CD4-positive, alpha-beta T cell (primary cell): Measurements from ENCODE around the gene SGPP1. TPM values are rescaled to one million over a fixed set of nuclear protein-coding genes. Genes with fewer than 3 reads are reported as not detected.

Experiments
- ATAC-seq: fragments of 200-7000 bp; cut with Tn5 transposase; one replicate; pipeline ENCODE4 v1.10.0; 2022; ENCODE audit warnings: mild to moderate bottlenecking; ENCODE audit not compliant: poor library complexity
- CTCF ChIA-PET: fragments of 350-600 bp; sonication (Branson Sonifier 250); formaldehyde crosslinking; loops from one replicate; lab custom pipeline; 2021; ENCODE audit warnings: antibody characterized with exemption, inconsistent platforms; lab: Charles Lee
- POLR2A ChIA-PET: fragments of 350-600 bp; sonication (Branson Sonifier 250); formaldehyde crosslinking; loops from one replicate; lab custom pipeline; 2021; ENCODE audit warnings: antibody characterized with exemption, inconsistent platforms; lab: Charles Lee
- DNase-seq, 14 experiments: peaks; one replicate each; pipeline ENCODE4 v3.0.0-alpha.2; 2013 to 2020; ENCODE audit warnings: mixed read lengths in 2 of 14
- H3K27ac ChIP-seq, 2 donors: one replicate each; pipeline versions ENCODE4 v1.5.1 to v1.7.0; 2013; ENCODE audit warnings: low read length in 2 of 2, low read depth in 1 of 2, mild to moderate bottlenecking in 1 of 2
- H3K27me3 ChIP-seq, 2 experiments: 1 replicate in 1 of 2; 2 replicates in 1 of 2; pipeline versions ENCODE4 v1.6.1 to v1.7.0; 2013; ENCODE audit warnings: low read length in 2 of 2, control low read depth in 1 of 2, mild to moderate bottlenecking in 1 of 2, moderate library complexity in 1 of 2; ENCODE audit not compliant: insufficient read depth in 2 of 2, control insufficient read depth in 1 of 2
- H3K36me3 ChIP-seq: one replicate; pipeline ENCODE4 v1.6.1; 2013; ENCODE audit warnings: low read length, control low read depth; ENCODE audit not compliant: insufficient read depth
- H3K4me1 ChIP-seq: one replicate; pipeline ENCODE4 v1.6.1; 2013; ENCODE audit warnings: low read length, control low read depth; ENCODE audit not compliant: insufficient read depth
- H3K4me3 ChIP-seq: one replicate; pipeline ENCODE4 v1.5.1; 2013; ENCODE audit warnings: mild to moderate bottlenecking, low read length, moderate library complexity
- H3K9me3 ChIP-seq, 2 experiments: 1 replicate in 1 of 2; 2 replicates in 1 of 2; pipeline versions ENCODE4 v1.6.1 to v1.7.0; 2013; ENCODE audit warnings: low read length in 2 of 2, mild to moderate bottlenecking in 2 of 2, control low read depth in 1 of 2, moderate library complexity in 1 of 2; ENCODE audit not compliant: control insufficient read depth in 1 of 2, insufficient read depth in 1 of 2
- H3K27ac Mint-ChIP-seq: one replicate; pipeline ENCODE4 v1.8.0; 2020; ENCODE audit warnings: mixed read lengths
- H3K27me3 Mint-ChIP-seq: one replicate; pipeline ENCODE4 v1.8.0; 2021; ENCODE audit warnings: mixed read lengths
- H3K36me3 Mint-ChIP-seq: one replicate; pipeline ENCODE4 v1.8.0; 2021; ENCODE audit warnings: low read depth, mixed read lengths
- H3K4me1 Mint-ChIP-seq: one replicate; pipeline ENCODE4 v1.8.0; 2021; ENCODE audit warnings: low read depth, mixed read lengths
- H3K4me3 Mint-ChIP-seq: one replicate; pipeline ENCODE4 v1.8.0; 2020; ENCODE audit warnings: mild to moderate bottlenecking, mixed read lengths
- H3K9me3 Mint-ChIP-seq: one replicate; pipeline ENCODE4 v1.8.0; 2020; ENCODE audit warnings: mixed read lengths
- intact Hi-C, 2 experiments: fragments of 100-400 bp; cut with DNase I in 1 of 2; cut with micrococcal nuclease in 1 of 2; formaldehyde crosslinking; loops; one replicate each; pipeline versions ENCODE4 v1.15.1 to v1.9.0; 2023 to 2025; cut with DNase I, micrococcal nuclease
- total RNA-seq, 174 experiments: library from RNA in 2 of 174; stranded (reverse) in 2 of 174; gene quantifications; one replicate each; pipeline ENCODE4 v1.2.3 and lab custom pipeline; 2021 to 2026
- TF ChIP-seq, protein P1 (sequence below): fragments of 200-600 bp; IDR thresholded peaks from one replicate; pipeline ENCODE4 v1.8.0; 2022; ENCODE audit warnings: antibody characterized with exemption, mild to moderate bottlenecking

The SGPP1 gene
- total RNA-seq, 2 experiments from 2014 or later, result 16.6 to 16.8 TPM

DNA sequence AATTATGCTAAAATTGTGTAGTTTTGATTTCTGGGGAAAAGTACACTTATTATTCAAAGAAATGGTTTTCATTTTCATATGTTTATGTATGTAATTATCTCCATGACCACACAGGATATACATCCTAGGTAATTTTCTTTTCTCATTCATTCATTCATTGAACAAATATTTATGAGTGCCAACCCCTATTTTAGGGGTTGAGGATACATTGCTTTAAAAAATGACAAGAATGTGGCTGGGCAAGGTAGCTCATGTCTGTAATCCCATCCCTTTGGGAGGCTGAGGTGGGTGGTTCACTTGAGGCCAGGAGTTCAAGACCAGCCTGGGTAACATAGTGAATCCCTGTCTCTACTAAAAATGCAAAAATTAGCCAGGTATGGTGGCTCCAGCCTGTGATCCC, 40.9 kb downstream of the SGPP1 start:
- ChIA-PET CTCF (no interaction called here), POLR2A (interaction anchor here (1.2 kb wide), 1 partner anchor 37 kb away, joined by 4 read pairs; no protein-coding TSS in a partner anchor)
- DNase-seq, result no peak
- peaks cover 6% of the 10 kb centered on the region for H3K4me1 Mint-ChIP-seq
- no peak overlapping the region for H3K4me3 Mint-ChIP-seq
- no peak for ATAC-seq
- H3K9me3 Mint-ChIP-seq, result no peaks in the 10 kb centered on the region
- no peak overlapping the region for H3K27ac Mint-ChIP-seq
- H3K36me3 ChIP-seq, result peaks cover 11% of the 10 kb centered on the region
- peaks cover 38% of the 10 kb centered on the region for H3K36me3 Mint-ChIP-seq
- no peaks in the 10 kb centered on the region for H3K27me3 ChIP-seq
- H3K4me3 ChIP-seq, result no peak overlapping the region
- no peaks in the 10 kb centered on the region for H3K27me3 Mint-ChIP-seq
- no peak overlapping the region for H3K27ac ChIP-seq
- TF ChIP-seq, protein P1, sequence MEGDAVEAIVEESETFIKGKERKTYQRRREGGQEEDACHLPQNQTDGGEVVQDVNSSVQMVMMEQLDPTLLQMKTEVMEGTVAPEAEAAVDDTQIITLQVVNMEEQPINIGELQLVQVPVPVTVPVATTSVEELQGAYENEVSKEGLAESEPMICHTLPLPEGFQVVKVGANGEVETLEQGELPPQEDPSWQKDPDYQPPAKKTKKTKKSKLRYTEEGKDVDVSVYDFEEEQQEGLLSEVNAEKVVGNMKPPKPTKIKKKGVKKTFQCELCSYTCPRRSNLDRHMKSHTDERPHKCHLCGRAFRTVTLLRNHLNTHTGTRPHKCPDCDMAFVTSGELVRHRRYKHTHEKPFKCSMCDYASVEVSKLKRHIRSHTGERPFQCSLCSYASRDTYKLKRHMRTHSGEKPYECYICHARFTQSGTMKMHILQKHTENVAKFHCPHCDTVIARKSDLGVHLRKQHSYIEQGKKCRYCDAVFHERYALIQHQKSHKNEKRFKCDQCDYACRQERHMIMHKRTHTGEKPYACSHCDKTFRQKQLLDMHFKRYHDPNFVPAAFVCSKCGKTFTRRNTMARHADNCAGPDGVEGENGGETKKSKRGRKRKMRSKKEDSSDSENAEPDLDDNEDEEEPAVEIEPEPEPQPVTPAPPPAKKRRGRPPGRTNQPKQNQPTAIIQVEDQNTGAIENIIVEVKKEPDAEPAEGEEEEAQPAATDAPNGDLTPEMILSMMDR, result no peak
- no peaks in the 10 kb centered on the region for H3K4me1 ChIP-seq
- intact Hi-C loops, result loop anchor here in 1 of 2 experiments (5.0 kb wide), 1 partner anchor 35 kb away; no protein-coding TSS in a partner anchor
- H3K9me3 ChIP-seq, result no peaks in the 10 kb centered on the region

DNA sequence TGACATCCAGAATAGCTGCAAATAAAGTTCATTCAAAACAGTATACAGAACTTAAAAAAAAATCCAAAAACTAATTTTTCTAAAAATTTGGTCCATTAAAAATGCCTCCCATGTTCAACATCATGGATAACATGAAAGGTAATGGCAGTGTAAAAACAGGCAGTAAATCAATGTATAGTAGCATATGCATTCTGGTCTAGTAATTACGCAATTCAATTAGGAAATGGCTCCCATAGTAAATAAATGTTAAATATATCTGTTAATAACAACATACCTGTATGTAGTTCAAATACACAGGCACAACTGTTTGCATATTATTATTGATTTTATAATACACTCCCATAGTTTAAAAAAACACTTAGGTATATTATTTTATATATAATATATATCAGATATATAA, 42.5 kb downstream of the SGPP1 start:
- peaks cover 6% of the 10 kb centered on the region for H3K4me1 Mint-ChIP-seq
- no peak for ATAC-seq

DNA sequence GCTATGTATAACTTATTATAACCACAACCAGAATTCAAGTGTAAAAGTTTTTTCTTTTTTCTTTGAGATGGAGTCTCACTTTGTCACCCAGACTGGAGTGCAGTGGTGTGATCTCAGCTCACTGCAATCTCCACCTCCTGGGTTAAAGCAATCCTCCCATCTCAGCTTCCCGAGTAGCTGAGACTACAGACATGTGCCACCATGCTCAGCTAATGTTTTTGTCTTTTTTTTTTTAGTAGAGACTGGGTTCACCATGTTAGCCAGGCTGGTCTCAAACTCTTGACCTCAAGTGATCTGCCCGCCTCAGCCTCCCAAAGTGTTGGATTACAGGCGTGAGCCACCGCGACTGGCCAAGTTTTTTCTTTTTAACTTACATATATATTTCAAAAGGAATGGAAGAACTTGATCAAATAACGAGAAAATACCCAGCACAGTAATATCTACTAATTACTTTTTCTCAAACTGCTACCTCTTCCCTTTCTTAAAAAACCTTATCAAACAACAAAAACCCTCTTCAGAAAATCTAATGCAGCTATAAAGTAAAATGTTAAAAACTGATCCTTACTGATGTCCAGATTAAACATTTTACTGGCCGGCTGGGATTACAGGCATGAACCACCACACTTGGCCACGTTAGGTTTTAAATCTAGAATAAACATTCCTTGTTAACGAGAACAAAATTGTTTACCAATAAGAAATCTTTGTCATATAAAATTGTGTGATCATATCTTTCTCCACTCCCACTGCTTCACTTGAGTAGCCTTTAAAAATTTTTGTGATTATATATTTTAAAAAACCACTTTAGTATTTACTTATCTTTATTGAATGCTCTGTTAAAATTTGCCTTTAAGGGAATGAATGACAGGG, 44.9 kb downstream of the SGPP1 start:
- POLR2A ChIA-PET, result interaction anchor here (0.8 kb wide), 1 partner anchor 45 kb away, joined by 3 read pairs; the partner anchor contains the start of gene SGPP1
- H3K4me1 ChIP-seq, result no peaks in the 10 kb centered on the region
- no peaks in the 10 kb centered on the region for H3K27me3 Mint-ChIP-seq
- H3K4me3 Mint-ChIP-seq, result no peak overlapping the region
- DNase-seq, result no peak
- ATAC-seq, result no peak
- H3K9me3 Mint-ChIP-seq, result no peaks in the 10 kb centered on the region
- intact Hi-C loops, result no loop called here
- peaks cover 38% of the 10 kb centered on the region for H3K36me3 Mint-ChIP-seq
- CTCF ChIA-PET, result no interaction called here
- H3K4me3 ChIP-seq, result no peak overlapping the region
- no peaks in the 10 kb centered on the region for H3K9me3 ChIP-seq
- no peaks in the 10 kb centered on the region for H3K27me3 ChIP-seq
- no peak overlapping the region for H3K27ac Mint-ChIP-seq
- TF ChIP-seq, protein P1, result no peak
- H3K36me3 ChIP-seq, result peaks cover 12% of the 10 kb centered on the region
- peaks cover 6% of the 10 kb centered on the region for H3K4me1 Mint-ChIP-seq
- no peak overlapping the region for H3K27ac ChIP-seq

More for the DNA sequence above, 42.5 kb downstream of the SGPP1 start:
- ChIA-PET CTCF (interaction anchor here (0.6 kb wide), 1 partner anchor 63 kb away, joined by 4 read pairs; no protein-coding TSS in a partner anchor), POLR2A (no interaction called here)
- Histone ChIP-seq H3K4me3 (no peak overlapping the region), H3K4me1 (no peaks in the 10 kb centered on the region), H3K27me3 (no peaks in the 10 kb centered on the region), H3K36me3 (peaks cover 12% of the 10 kb centered on the region), H3K27ac (no peak overlapping the region), H3K9me3 (no peaks in the 10 kb centered on the region)
- Mint-ChIP-seq H3K27ac (no peak overlapping the region), H3K4me3 (no peak overlapping the region), H3K36me3 (peaks cover 38% of the 10 kb centered on the region), H3K9me3 (no peaks in the 10 kb centered on the region), H3K27me3 (no peaks in the 10 kb centered on the region)
- TF ChIP-seq, protein P1, result no peak
- no peak for DNase-seq
- intact Hi-C loops, result loop anchor here in 1 of 2 experiments (5.0 kb wide), 1 partner anchor 33 kb away; no protein-coding TSS in a partner anchor
